Heart right ventricle (tissue), 16 donors: ENCODE measurements around the gene RNU7-1. TPM values are rescaled to one million over a fixed set of nuclear protein-coding genes. Genes with fewer than 3 reads are reported as not detected.

Experiments used
- ATAC-seq, 8 donors: fragments of 200-7000 bp; cut with Tn5 transposase; one replicate each; pipeline ENCODE4 v1.9.1; 2020; ENCODE audit warnings: mild to moderate bottlenecking in 8 of 8, moderate library complexity in 8 of 8, moderate number of reproducible peaks in 1 of 8
- DNase-seq, 2 donors: peaks; one replicate each; pipeline ENCODE4 v3.0.0-alpha.2; 2020
- H3K27ac ChIP-seq, 10 donors: fragments of 200-600 bp; sonication (generic) in 2 of 10; one replicate each; pipeline versions ENCODE4 v1.5.0 to v1.8.0; 2020 to 2022; ENCODE audit warnings: mild to moderate bottlenecking in 3 of 10
- H3K27me3 ChIP-seq, 7 donors: fragments of 200-600 bp; one replicate each; pipeline ENCODE4 v1.8.0; 2021 to 2022; ENCODE audit warnings: mild to moderate bottlenecking in 2 of 7
- H3K36me3 ChIP-seq, 9 donors: fragments of 200-600 bp; sonication (generic) in 1 of 9; one replicate each; pipeline versions ENCODE4 v1.5.0 to v1.8.0; 2020 to 2022; ENCODE audit warnings: mild to moderate bottlenecking in 2 of 9
- H3K4me1 ChIP-seq, 9 donors: fragments of 200-600 bp; sonication (generic) in 1 of 9; one replicate each; pipeline versions ENCODE4 v1.5.0 to v1.8.0; 2020 to 2022; ENCODE audit warnings: mild to moderate bottlenecking in 4 of 9
- H3K4me3 ChIP-seq, 10 donors: fragments of 200-600 bp; sonication (generic) in 2 of 10; one replicate each; pipeline versions ENCODE4 v1.5.0 to v1.8.0; 2020 to 2022; ENCODE audit warnings: mild to moderate bottlenecking in 7 of 10, moderate library complexity in 2 of 10
- H3K9me3 ChIP-seq, 11 donors: fragments of 200-600 bp in 10 of 11; sonication (generic) in 2 of 11; one replicate each; pipeline versions ENCODE4 v1.5.0 to v1.8.0; 2013 to 2022; ENCODE audit warnings: mild to moderate bottlenecking in 2 of 11, control low read depth in 1 of 11, moderate library complexity in 1 of 11
- WGBS, 2 donors: extraction: QIAGEN DNeasy Blood & Tissue Kit; methylation state at CpG; one replicate each; pipeline ENCODE4 v1.1.7; 2013; ENCODE audit warnings: inconsistent platforms in 1 of 2; 5-methylcytosine and 5-hydroxymethylcytosine counted together
- intact Hi-C, 10 donors: fragments of 100-400 bp; cut with DNase I; formaldehyde crosslinking; loops; one replicate each; pipeline versions ENCODE4 v1.11.1 to v1.14.2; 2022
- polyA plus RNA-seq, 2 donors: library from polyadenylated mRNA; stranded (reverse); fragments of 200-250 nt; gene quantifications; one replicate each; pipeline ENCODE4 v1.2.3, GENCODE V29; 2013
- total RNA-seq, 10 donors: library from RNA; stranded (reverse); fragmentation: NEBNext Ultra II Directional in 3 of 10; extraction: Animal tissue kit (Norgen Biotek cat#: 25700) in 3 of 10; gene quantifications; one replicate each; pipeline versions ENCODE4 v1.2.1 to v1.2.4, GENCODE V29; 2021 to 2023
- TF ChIP-seq, protein P1 (sequence below), 9 donors: fragments of 200-600 bp; sonication (generic) in 2 of 9; IDR thresholded peaks; one replicate each; pipeline versions ENCODE4 v1.5.0 to v1.8.0; 2021 to 2022; ENCODE audit warnings: antibody characterized with exemption in 9 of 9, mild to moderate bottlenecking in 5 of 9, moderate library complexity in 1 of 9
- donor health status: Arrhythmogenic right ventricular cardiomyopathy.
- donor health status: ischemic (EF 13 %, LVEDD 7.1; RV severe dilation, severe dysfunction).
- donor health status: healthy with polysubstance abuse.
- donor health status: DM: no; HTN: yes; CAD: no.
- donor health status: DM: no; HTN: no; CAD: no.
- donor health status: ischemic (EF 25% LVEDD 6.9; RV normal size, moderate dysfunction).
- donor health status: ischemic (EF 25% LVEDD 5.7; RV mildly dilated, moderate dysfunction).
- donor health status: healthy.
- donor health status: DM: yes; HTN: yes; CAD: no.
- donor health status: Ischemic cardiomyopathy.
- donor health status: ischemic (EF 35%, LVEDD 5.7; RV mildly dilated, moderate dysfunction).
- donor health status: nonischemic (EF 11% LVEDD 7.7; RV severe dilation, severe dysfunction).
- donor health status: DM: yes; HTN: yes; CAD: no.
- donor health status: PGD.
- donor health status: ischemic (EF 29% LVEDD 5.4; RV normal size, mild dysfunction).
- donor health status: nonischemic (EF 23%, LVEDD 6.1; RV moderate dilation, normal function).

The RNU7-1 gene
- total and polyA plus RNA-seq, 12 donors, result not detected

DNA sequence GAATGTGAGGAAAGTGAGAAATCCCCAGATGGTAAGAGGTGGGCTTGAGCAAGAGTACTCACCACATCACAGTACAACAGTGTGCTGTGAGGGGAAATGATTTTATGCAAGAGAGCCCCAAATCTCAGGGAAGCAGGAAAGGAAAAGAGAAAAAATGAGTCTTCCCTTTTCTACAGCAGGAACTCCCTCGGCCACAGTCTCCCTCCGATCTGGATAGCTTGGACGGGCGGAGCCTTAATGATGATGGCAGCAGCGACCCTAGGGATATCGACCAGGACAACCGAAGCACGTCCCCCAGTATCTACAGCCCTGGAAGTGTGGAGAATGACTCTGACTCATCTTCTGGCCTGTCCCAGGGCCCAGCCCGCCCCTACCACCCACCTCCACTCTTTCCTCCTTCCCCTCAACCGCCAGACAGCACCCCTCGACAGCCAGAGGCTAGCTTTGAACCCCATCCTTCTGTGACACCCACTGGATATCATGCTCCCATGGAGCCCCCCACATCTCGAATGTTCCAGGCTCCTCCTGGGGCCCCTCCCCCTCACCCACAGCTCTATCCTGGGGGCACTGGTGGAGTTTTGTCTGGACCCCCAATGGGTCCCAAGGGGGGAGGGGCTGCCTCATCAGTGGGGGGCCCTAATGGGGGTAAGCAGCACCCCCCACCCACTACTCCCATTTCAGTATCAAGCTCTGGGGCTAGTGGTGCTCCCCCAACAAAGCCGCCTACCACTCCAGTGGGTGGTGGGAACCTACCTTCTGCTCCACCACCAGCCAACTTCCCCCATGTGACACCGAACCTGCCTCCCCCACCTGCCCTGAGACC, 8.0 kb upstream of the RNU7-1 start:
- no peak overlapping the region for H3K4me3 ChIP-seq
- peak overlapping the region in 9 of 10 donors; percentile 46 to 98 (median 71) for H3K27ac ChIP-seq
- no peak for ATAC-seq
- H3K36me3 ChIP-seq, result peaks cover 0 to 72% (median 21%) of the 10 kb centered on the region in 9 donors
- intact Hi-C loops, result loop anchor here in 1 of 10 donors (5.0 kb wide), 1 partner anchor 68 kb away; the partner anchor contains the start of gene TPI1
- no peaks in the 10 kb centered on the region for H3K9me3 ChIP-seq
- no peak for DNase-seq
- no peaks in the 10 kb centered on the region for H3K27me3 ChIP-seq
- WGBS, 2 donors, result 52 to 67% methylated on average over 14 of the region's 14 CpGs
- TF ChIP-seq, protein P1, sequence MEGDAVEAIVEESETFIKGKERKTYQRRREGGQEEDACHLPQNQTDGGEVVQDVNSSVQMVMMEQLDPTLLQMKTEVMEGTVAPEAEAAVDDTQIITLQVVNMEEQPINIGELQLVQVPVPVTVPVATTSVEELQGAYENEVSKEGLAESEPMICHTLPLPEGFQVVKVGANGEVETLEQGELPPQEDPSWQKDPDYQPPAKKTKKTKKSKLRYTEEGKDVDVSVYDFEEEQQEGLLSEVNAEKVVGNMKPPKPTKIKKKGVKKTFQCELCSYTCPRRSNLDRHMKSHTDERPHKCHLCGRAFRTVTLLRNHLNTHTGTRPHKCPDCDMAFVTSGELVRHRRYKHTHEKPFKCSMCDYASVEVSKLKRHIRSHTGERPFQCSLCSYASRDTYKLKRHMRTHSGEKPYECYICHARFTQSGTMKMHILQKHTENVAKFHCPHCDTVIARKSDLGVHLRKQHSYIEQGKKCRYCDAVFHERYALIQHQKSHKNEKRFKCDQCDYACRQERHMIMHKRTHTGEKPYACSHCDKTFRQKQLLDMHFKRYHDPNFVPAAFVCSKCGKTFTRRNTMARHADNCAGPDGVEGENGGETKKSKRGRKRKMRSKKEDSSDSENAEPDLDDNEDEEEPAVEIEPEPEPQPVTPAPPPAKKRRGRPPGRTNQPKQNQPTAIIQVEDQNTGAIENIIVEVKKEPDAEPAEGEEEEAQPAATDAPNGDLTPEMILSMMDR (IDR thresholded peaks at IDR 0.05), result no peak
- peaks cover 19 to 90% (median 67%) of the 10 kb centered on the region in 9 donors for H3K4me1 ChIP-seq

DNA sequence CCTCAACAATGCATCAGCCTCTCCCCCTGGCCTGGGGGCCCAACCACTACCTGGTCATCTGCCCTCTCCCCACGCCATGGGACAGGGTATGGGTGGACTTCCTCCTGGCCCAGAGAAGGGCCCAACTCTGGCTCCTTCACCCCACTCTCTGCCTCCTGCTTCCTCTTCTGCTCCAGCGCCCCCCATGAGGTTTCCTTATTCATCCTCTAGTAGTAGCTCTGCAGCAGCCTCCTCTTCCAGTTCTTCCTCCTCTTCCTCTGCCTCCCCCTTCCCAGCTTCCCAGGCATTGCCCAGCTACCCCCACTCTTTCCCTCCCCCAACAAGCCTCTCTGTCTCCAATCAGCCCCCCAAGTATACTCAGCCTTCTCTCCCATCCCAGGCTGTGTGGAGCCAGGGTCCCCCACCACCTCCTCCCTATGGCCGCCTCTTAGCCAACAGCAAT, 7.4 kb upstream of the RNU7-1 start:
- DNase-seq, result no peak
- Histone ChIP-seq H3K27ac (peak overlapping the region in 5 of 10 donors; percentile 74 to 98 (median 93)), H3K4me3 (no peak overlapping the region), H3K27me3 (no peaks in the 10 kb centered on the region), H3K36me3 (peaks cover 0 to 76% (median 22%) of the 10 kb centered on the region in 9 donors), H3K9me3 (no peaks in the 10 kb centered on the region), H3K4me1 (peaks cover 19 to 86% (median 66%) of the 10 kb centered on the region in 9 donors)
- intact Hi-C loops, result loop anchor here in 1 of 10 donors (5.0 kb wide), 1 partner anchor 69 kb away; the partner anchor contains the start of gene TPI1
- peak in 1 of 8 donors; percentile 1 for ATAC-seq
- TF ChIP-seq, protein P1 (IDR thresholded peaks at IDR 0.05), result no peak
- WGBS, 2 donors, result 89 to 93% methylated on average over 3 of the region's 3 CpGs

DNA sequence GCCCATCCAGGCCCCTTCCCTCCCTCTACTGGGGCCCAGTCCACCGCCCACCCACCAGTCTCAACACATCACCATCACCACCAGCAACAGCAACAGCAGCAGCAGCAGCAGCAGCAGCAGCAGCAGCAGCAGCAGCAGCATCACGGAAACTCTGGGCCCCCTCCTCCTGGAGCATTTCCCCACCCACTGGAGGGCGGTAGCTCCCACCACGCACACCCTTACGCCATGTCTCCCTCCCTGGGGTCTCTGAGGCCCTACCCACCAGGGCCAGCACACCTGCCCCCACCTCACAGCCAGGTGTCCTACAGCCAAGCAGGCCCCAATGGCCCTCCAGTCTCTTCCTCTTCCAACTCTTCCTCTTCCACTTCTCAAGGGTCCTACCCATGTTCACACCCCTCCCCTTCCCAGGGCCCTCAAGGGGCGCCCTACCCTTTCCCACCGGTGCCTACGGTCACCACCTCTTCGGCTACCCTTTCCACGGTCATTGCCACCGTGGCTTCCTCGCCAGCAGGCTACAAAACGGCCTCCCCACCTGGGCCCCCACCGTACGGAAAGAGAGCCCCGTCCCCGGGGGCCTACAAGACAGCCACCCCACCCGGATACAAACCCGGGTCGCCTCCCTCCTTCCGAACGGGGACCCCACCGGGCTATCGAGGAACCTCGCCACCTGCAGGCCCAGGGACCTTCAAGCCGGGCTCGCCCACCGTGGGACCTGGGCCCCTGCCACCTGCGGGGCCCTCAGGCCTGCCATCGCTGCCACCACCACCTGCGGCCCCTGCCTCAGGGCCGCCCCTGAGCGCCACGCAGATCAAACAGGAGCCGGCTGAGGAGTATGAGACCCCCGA, 6.8 kb upstream of the RNU7-1 start:
- TF ChIP-seq, protein P1 (IDR thresholded peaks at IDR 0.05), result peak in 1 of 9 donors; percentile 5
- intact Hi-C loops, result loop anchor here in 1 of 10 donors (5.0 kb wide), 1 partner anchor 70 kb away; the partner anchor contains the start of gene TPI1
- 32 to 38% methylated on average over 36 of the region's 36 CpGs for WGBS, 2 donors
- ATAC-seq, result peak in 7 of 8 donors; percentile 0 to 18 (median 1)
- H3K4me3 ChIP-seq, result peak overlapping the region; percentile 58 to 96 (median 72)
- H3K27me3 ChIP-seq, result no peaks in the 10 kb centered on the region
- H3K27ac ChIP-seq, result peak overlapping the region; percentile 91 to 98 (median 94)
- peaks cover 0 to 82% (median 25%) of the 10 kb centered on the region in 9 donors for H3K36me3 ChIP-seq
- H3K4me1 ChIP-seq, result peaks cover 19 to 86% (median 69%) of the 10 kb centered on the region in 9 donors
- DNase-seq, result no peak
- no peaks in the 10 kb centered on the region for H3K9me3 ChIP-seq
